ENCODE data around the gene EPB41L2.
"Not testable (repeated sequence)": the region's sequence is repeated elsewhere in the genome, so short reads cannot be mapped to it uniquely, and the experiment has no call there.

The EPB41L2 gene

DNA sequence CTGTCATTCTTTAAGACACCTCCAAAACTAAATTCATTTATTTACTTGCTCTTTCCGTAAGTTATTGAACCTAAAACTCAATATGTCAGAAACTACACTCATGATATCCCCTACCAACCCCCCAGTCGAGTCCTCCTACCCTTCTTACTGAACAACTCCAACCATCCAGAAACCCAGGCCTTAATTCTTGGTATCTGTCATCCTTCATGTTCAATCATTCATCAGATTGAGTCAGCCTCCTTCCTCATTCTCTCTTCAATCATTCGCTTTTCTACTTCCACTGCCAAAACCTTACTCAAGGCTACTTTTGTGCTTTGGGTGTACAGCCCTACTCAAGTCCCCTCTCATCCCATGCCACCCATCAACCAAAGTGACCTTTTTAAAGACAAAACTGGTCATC, 140.1 kb downstream of the EPB41L2 start:
- H3K4me3 ChIP-seq (ENCODE audit: low read length), result no peak overlapping the region
- TF ChIP-seq CTCF (IDR thresholded peaks at IDR 0.05; ENCODE audit: insufficient read depth, low read depth, low read length, missing control alignments), result no peak
- DNase-seq (ENCODE audit: low read depth), result peak; percentile 6

- TF ChIP-seq CTCF (IDR thresholded peaks at IDR 0.05; ENCODE audit: insufficient read depth, low read depth, low read length, missing control alignments), result no peak
- DNase-seq (ENCODE audit: low read depth), result no peak
- no peak overlapping the region for H3K4me3 ChIP-seq (ENCODE audit: low read length)
These were observed 142.1 kb downstream of the EPB41L2 start for GRCh38 chr6:130920969-130921368.

DNA sequence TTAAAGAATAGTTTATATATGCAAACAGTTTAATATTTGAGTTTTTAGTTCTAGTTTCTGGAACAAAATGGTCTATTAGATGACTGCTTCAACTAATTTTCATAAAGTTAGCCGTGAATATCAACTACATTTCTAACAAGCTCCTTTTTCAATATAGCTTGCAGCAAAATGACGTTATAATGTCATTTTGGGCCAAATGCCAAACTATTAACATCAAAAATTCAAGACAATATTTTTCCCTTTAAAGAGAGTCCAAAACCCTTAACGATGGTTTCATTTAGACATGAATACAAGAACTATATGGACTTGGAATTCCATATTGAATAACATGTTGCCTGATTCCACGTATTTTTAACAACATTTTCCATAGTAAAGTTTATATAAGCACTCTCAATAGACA, 144.9 kb downstream of the EPB41L2 start:
- H3K4me3 ChIP-seq (ENCODE audit: low read length), result no peak overlapping the region
- DNase-seq (ENCODE audit: low read depth), result no peak
- TF ChIP-seq CTCF (IDR thresholded peaks at IDR 0.05; ENCODE audit: insufficient read depth, low read depth, low read length, missing control alignments), result no peak

GRCh38 chr6:130915606-130916005, 147.4 kb downstream of the EPB41L2 start:
- H3K4me3 ChIP-seq (ENCODE audit: low read length); DNase-seq (ENCODE audit: low read depth): not testable (repeated sequence)

GRCh38 chr6:130913120-130913519, 149.9 kb downstream of the EPB41L2 start:
- TF ChIP-seq CTCF (IDR thresholded peaks at IDR 0.05; ENCODE audit: insufficient read depth, low read depth, low read length, missing control alignments), result no peak
- H3K4me3 ChIP-seq (ENCODE audit: low read length), result no peak overlapping the region
- DNase-seq (ENCODE audit: low read depth), result peak; percentile 23

- DNase-seq (ENCODE audit: low read depth), result no peak
- no peak for TF ChIP-seq CTCF (IDR thresholded peaks at IDR 0.05; ENCODE audit: insufficient read depth, low read depth, low read length, missing control alignments)
- H3K4me3 ChIP-seq (ENCODE audit: low read length), result no peak overlapping the region
These were observed 150.6 kb downstream of the EPB41L2 start for GRCh38 chr6:130912434-130912833.

GRCh38 chr6:130908958-130909357, 154.1 kb downstream of the EPB41L2 start:
- TF ChIP-seq CTCF (IDR thresholded peaks at IDR 0.05; ENCODE audit: insufficient read depth, low read depth, low read length, missing control alignments), result no peak
- no peak overlapping the region for H3K4me3 ChIP-seq (ENCODE audit: low read length)
- DNase-seq (ENCODE audit: low read depth), result no peak

GRCh38 chr6:130908188-130908587, 154.9 kb downstream of the EPB41L2 start:
- no peak for DNase-seq (ENCODE audit: low read depth)
- TF ChIP-seq CTCF (IDR thresholded peaks at IDR 0.05; ENCODE audit: insufficient read depth, low read depth, low read length, missing control alignments), result no peak

More at GRCh38 chr6:130908188-130908587, 154.9 kb downstream of the EPB41L2 start:
- H3K4me3 ChIP-seq (ENCODE audit: low read length), result no peak overlapping the region

All from epithelial cell of esophagus (primary cell).